IMR-90 (cell line): Measurements from ENCODE around the gene SPINT2. TPM values are rescaled to one million over a fixed set of nuclear protein-coding genes. Genes with fewer than 3 reads are reported as not detected.
A peak's percentile ranks its signal among the peaks of the same experiment; 100 is the strongest.

Experiments used
- ATAC-seq: fragments of 200-7000 bp; cut with Tn5 transposase; 2 replicates; pipeline ENCODE4 v1.9.1; 2020; ENCODE audit warnings: low read depth, mild to moderate bottlenecking, moderate library complexity
- BruUV-seq: library from RNA; stranded (reverse); fragments of 400-500 nt; replicated peaks from 2 replicates; lab custom pipeline; 2021; lab: Mats Ljungman, UMichigan
- CTCF ChIA-PET: fragments of 300-600 bp; formaldehyde crosslinking; extraction: SDS; loops from one replicate; lab custom pipeline; 2021; ENCODE audit warnings: antibody characterized with exemption; lab: Yijun Ruan, JAX
- POLR2A ChIA-PET: fragments of 300-600 bp; sonication (Branson Sonifier 250); formaldehyde crosslinking; loops from one replicate; lab custom pipeline; 2022; ENCODE audit warnings: antibody characterized with exemption; ENCODE audit not compliant: unreplicated experiment; lab: Charles Lee
- DNase-seq: peaks from one replicate; pipeline ENCODE4 v3.0.0; 2013
- H2AFZ ChIP-seq: replicated peaks from 2 replicates; pipeline ENCODE3; 2013; ENCODE audit warnings: low read length, mild to moderate bottlenecking; ENCODE audit not compliant: poor library complexity
- H2AK5ac ChIP-seq: 2 replicates; pipeline ENCODE4 v1.6.1; 2013; ENCODE audit warnings: low read depth, low read length, inconsistent platforms
- H2AK9ac ChIP-seq: replicated peaks from 2 replicates; pipeline ENCODE3; 2013; ENCODE audit warnings: mild to moderate bottlenecking, low read depth, low read length, moderate library complexity; ENCODE audit not compliant: poor library complexity
- H2BK120ac ChIP-seq: 2 replicates; pipeline ENCODE4 v1.6.1; 2013; ENCODE audit warnings: low read depth, low read length, inconsistent platforms
- H2BK15ac ChIP-seq: 3 replicates; pipeline ENCODE4 v1.6.1; 2013; ENCODE audit warnings: low read depth, low read length, inconsistent platforms
- H2BK20ac ChIP-seq: 2 replicates; pipeline ENCODE4 v1.6.1; 2013; ENCODE audit warnings: low read depth, mild to moderate bottlenecking, inconsistent platforms, low read length, moderate library complexity
- H2BK5ac ChIP-seq: 2 replicates; pipeline ENCODE4 v1.6.1; 2013; ENCODE audit warnings: mild to moderate bottlenecking, low read depth, low read length, inconsistent platforms; ENCODE audit not compliant: poor library complexity, severe bottlenecking
- H3K14ac ChIP-seq: replicated peaks from 2 replicates; pipeline ENCODE4 v1.6.1; 2013; ENCODE audit warnings: low read depth, low read length, inconsistent platforms
- H3K18ac ChIP-seq: 2 replicates; pipeline ENCODE4 v1.6.1; 2013; ENCODE audit warnings: low read depth, low read length, control low read depth
- H3K23ac ChIP-seq: 2 replicates; pipeline ENCODE4 v1.6.1; 2013; ENCODE audit warnings: low read depth, low read length, inconsistent platforms
- H3K27ac ChIP-seq: 2 replicates; pipeline ENCODE4 v1.5.1; 2013; ENCODE audit warnings: mild to moderate bottlenecking, control low read depth, low read length; ENCODE audit not compliant: insufficient read depth
- H3K27me3 ChIP-seq: 2 replicates; pipeline ENCODE4 v1.6.1; 2013; ENCODE audit warnings: low read length; ENCODE audit not compliant: control insufficient read depth, insufficient read depth
- H3K36me3 ChIP-seq: 2 replicates; pipeline ENCODE4 v1.6.1; 2013; ENCODE audit warnings: low read length, mixed read lengths; ENCODE audit not compliant: control insufficient read depth, insufficient read depth
- H3K4ac ChIP-seq: 2 replicates; pipeline ENCODE4 v1.6.1; 2013; ENCODE audit warnings: low read depth, low read length, inconsistent platforms
- H3K4me1 ChIP-seq: 2 replicates; pipeline ENCODE4 v1.6.1; 2013; ENCODE audit warnings: low read length, mixed read lengths; ENCODE audit not compliant: control insufficient read depth, insufficient read depth
- H3K4me2 ChIP-seq: 2 replicates; pipeline ENCODE4 v1.6.1; 2013; ENCODE audit warnings: low read depth, mild to moderate bottlenecking, control low read depth, low read length, moderate library complexity
- H3K4me3 ChIP-seq: 2 replicates; pipeline ENCODE4 v1.5.1; 2013; ENCODE audit warnings: low read depth, mild to moderate bottlenecking, control low read depth, low read length, moderate library complexity; ENCODE audit not compliant: insufficient read depth
- H3K56ac ChIP-seq: 2 replicates; pipeline ENCODE4 v1.6.1; 2013; ENCODE audit warnings: low read length, inconsistent platforms; ENCODE audit not compliant: insufficient read depth; ENCODE audit errors: extremely low read depth
- H3K79me1 ChIP-seq, 2 experiments: 2 replicates each; pipeline ENCODE4 v1.6.1; 2013; ENCODE audit warnings: low read length in 2 of 2, inconsistent platforms in 1 of 2, low read depth in 1 of 2
- H3K9ac ChIP-seq: 2 replicates; pipeline ENCODE4 v1.6.1; 2013; ENCODE audit warnings: low read depth, low read length, control low read depth
- H3K9me1 ChIP-seq: 2 replicates; pipeline ENCODE4 v1.6.1; 2013; ENCODE audit warnings: low read length, inconsistent platforms; ENCODE audit not compliant: insufficient read depth
- H3K9me3 ChIP-seq: 2 replicates; pipeline ENCODE4 v1.6.1; 2013; ENCODE audit warnings: low read length; ENCODE audit not compliant: control insufficient read depth, insufficient read depth
- H4K20me1 ChIP-seq: 2 replicates; pipeline ENCODE4 v1.6.1; 2013; ENCODE audit warnings: low read length, inconsistent platforms; ENCODE audit not compliant: insufficient read depth
- H4K5ac ChIP-seq: 2 replicates; pipeline ENCODE4 v1.6.1; 2013; ENCODE audit warnings: mild to moderate bottlenecking, low read depth, low read length, control low read depth
- H4K8ac ChIP-seq, 2 experiments: 2 replicates each; pipeline ENCODE4 v1.6.1; 2013; ENCODE audit warnings: low read depth in 2 of 2, low read length in 2 of 2, control low read depth in 1 of 2, inconsistent platforms in 1 of 2
- H4K91ac ChIP-seq: 2 replicates; pipeline ENCODE4 v1.6.1; 2013; ENCODE audit warnings: low read depth, low read length, inconsistent platforms; ENCODE audit not compliant: insufficient read depth
- BHLHE40 ChIP-seq: fragments of 150-350 bp; IDR thresholded peaks from 2 replicates; pipeline ENCODE4 v1.6.1; 2016; ENCODE audit warnings: mild to moderate bottlenecking, low read depth, low read length
- CEBPB ChIP-seq: IDR thresholded peaks from 2 replicates; pipeline ENCODE4 v1.6.1; 2012; ENCODE audit warnings: low read depth, low read length, improper control_type of control experiment
- CHD1 ChIP-seq: IDR thresholded peaks from 2 replicates; pipeline ENCODE4 v1.6.1; 2012; ENCODE audit warnings: low read depth, low read length, improper control_type of control experiment
- MAFK ChIP-seq: IDR thresholded peaks from 2 replicates; pipeline ENCODE4 v1.6.1; 2012; ENCODE audit warnings: low read depth, low read length, improper control_type of control experiment
- MAZ ChIP-seq: IDR thresholded peaks from 2 replicates; pipeline ENCODE4 v1.6.1; 2012; ENCODE audit warnings: low read depth, mild to moderate bottlenecking, low read length, improper control_type of control experiment, moderate library complexity, borderline replicate concordance
- NFE2L2 ChIP-seq: fragments of 150-350 bp; IDR thresholded peaks from 2 replicates; pipeline ENCODE4 v1.6.1; 2016; ENCODE audit warnings: low read depth, mild to moderate bottlenecking, low read length
- POLR2A ChIP-seq: IDR thresholded peaks from 2 replicates; pipeline ENCODE4 v1.6.1; 2012; ENCODE audit warnings: mild to moderate bottlenecking, low read depth, low read length
- RAD21 ChIP-seq: IDR thresholded peaks from 2 replicates; pipeline ENCODE4 v1.6.1; 2012; ENCODE audit warnings: low read length, improper control_type of control experiment
- RCOR1 ChIP-seq: IDR thresholded peaks from 2 replicates; pipeline ENCODE4 v1.6.1; 2012; ENCODE audit warnings: mild to moderate bottlenecking, low read length, improper control_type of control experiment; ENCODE audit not compliant: insufficient replicate concordance
- WGBS, 2 experiments: methylation state at CpG; one replicate each; pipeline versions ENCODE4 v1.1.5 to v1.1.7; 2013; ENCODE audit warnings: missing lambda C conversion rate in 2 of 2; ENCODE audit not compliant: insufficient read length in 1 of 2; ENCODE audit errors: extremely low coverage in 2 of 2; 5-methylcytosine and 5-hydroxymethylcytosine counted together
- dilution Hi-C: fragments of 300-500 bp; cut with HindIII; formaldehyde crosslinking; loops from one replicate; pipeline ENCODE4 v1.14.3; 2018; ENCODE audit warnings: low sequenced_read_pairs; ENCODE audit not compliant: unreplicated experiment
- in situ Hi-C: fragments of 300-500 bp; cut with MboI; formaldehyde crosslinking; loops from 3 replicates; pipeline ENCODE4 v1.14.3; 2019; ENCODE audit warnings: low sequenced_read_pairs, inconsistent platforms, mixed read lengths
- intact Hi-C: fragments of 100-400 bp; cut with micrococcal nuclease; formaldehyde crosslinking; loops from 2 replicates; pipeline ENCODE4 v1.10.0; 2022
- polyA plus RNA-seq, 3 experiments: library from polyadenylated mRNA; depleted of rRNA; stranded (reverse); fragments of >200 nt; gene quantifications; 2 replicates each; pipeline ENCODE4 v1.2.3, GENCODE V29; 2012; ENCODE audit warnings: low replicate concordance in 1 of 3
- total RNA-seq: library from RNA; depleted of rRNA; stranded (reverse); fragments of >200 nt; gene quantifications from 2 replicates; pipeline ENCODE4 v1.2.3, GENCODE V29; 2012
- TF ChIP-seq, protein P1 (sequence below): conservative IDR thresholded peaks from 2 replicates; pipeline ENCODE4 v1.5.1; 2012; ENCODE audit warnings: mild to moderate bottlenecking, low read depth, low read length, improper control_type of control experiment
- TF ChIP-seq, protein P2 (sequence below): fragments of 150-350 bp; IDR thresholded peaks from 2 replicates; pipeline ENCODE4 v1.6.1; 2017; ENCODE audit warnings: mild to moderate bottlenecking, antibody characterized with exemption, low read length, low read depth
- TF ChIP-seq, protein P3 (sequence below): fragments of 150-350 bp; IDR thresholded peaks from 2 replicates; pipeline ENCODE4 v1.6.1; 2016; ENCODE audit warnings: low read depth, mild to moderate bottlenecking, low read length, moderate library complexity, borderline replicate concordance

The SPINT2 gene
- total and polyA plus RNA-seq, 2 of the 4 experiments (the other 2 are of a cell fraction): 0.54 to 1.2 TPM

- TF ChIP-seq BHLHE40: no peak
- no peak for TF ChIP-seq CEBPB
Measured at GRCh38 chr19:38221919-38222830, 42.2 kb upstream of the SPINT2 start (continued).

GRCh38 chr19:38223119-38223523, 41.3 kb upstream of the SPINT2 start:
- H4K8ac ChIP-seq: no peak overlapping the region
- H3K79me1 ChIP-seq: peaks cover 8 to 24% of the 10 kb centered on the region in 2 experiments
- no peak overlapping the region for H2BK20ac ChIP-seq
- H2AK9ac ChIP-seq: peak overlapping the region; percentile 18
- in situ Hi-C loops (no loop called here), intact Hi-C loops (no loop called here), dilution Hi-C loops (no loop called here)
- no peak overlapping the region for H2BK15ac ChIP-seq
- CTCF ChIA-PET: no interaction called here
- H3K23ac ChIP-seq: peak overlapping the region; percentile 92
- no peaks in the 10 kb centered on the region; the same call in 1 of the 2 replicates for H4K20me1 ChIP-seq
- H3K27me3 ChIP-seq: no peaks in the 10 kb centered on the region
- POLR2A ChIA-PET: no interaction called here
- H2BK120ac ChIP-seq: no peak overlapping the region
- H3K9me1 ChIP-seq: peaks cover 14% of the 10 kb centered on the region
- no peak overlapping the region for H3K4me2 ChIP-seq
- 86% methylated on average over 3 of the region's 3 CpGs; no CpG with 5 or more reads in 1 of the 2 experiments for WGBS, 2 experiments
- H3K56ac ChIP-seq: no peak overlapping the region
- no peak overlapping the region for H3K9ac ChIP-seq
- H3K4ac ChIP-seq: no peak overlapping the region
- H4K91ac ChIP-seq: no peak overlapping the region
- no peaks in the 10 kb centered on the region for H3K9me3 ChIP-seq
- H3K4me1 ChIP-seq: peaks cover 3% of the 10 kb centered on the region; the same call in 1 of the 2 replicates
- H3K36me3 ChIP-seq: peaks cover 2% of the 10 kb centered on the region; the same call in 1 of the 2 replicates
- no peak overlapping the region for H3K4me3 ChIP-seq
- no peak for ATAC-seq
- no peak for DNase-seq
- no peak overlapping the region for H3K27ac ChIP-seq
- H2AFZ ChIP-seq: peak overlapping the region; percentile 16
- BruUV-seq: no TSS peak
- no peak overlapping the region for H3K14ac ChIP-seq
- no peak overlapping the region for H3K18ac ChIP-seq
- no peak overlapping the region for H2BK5ac ChIP-seq
- H2AK5ac ChIP-seq: no peak overlapping the region
- no peak overlapping the region for H4K5ac ChIP-seq
- TF ChIP-seq POLR2A: no peak
- no peak for TF ChIP-seq BHLHE40
- no peak for TF ChIP-seq RCOR1
- TF ChIP-seq, protein P1, sequence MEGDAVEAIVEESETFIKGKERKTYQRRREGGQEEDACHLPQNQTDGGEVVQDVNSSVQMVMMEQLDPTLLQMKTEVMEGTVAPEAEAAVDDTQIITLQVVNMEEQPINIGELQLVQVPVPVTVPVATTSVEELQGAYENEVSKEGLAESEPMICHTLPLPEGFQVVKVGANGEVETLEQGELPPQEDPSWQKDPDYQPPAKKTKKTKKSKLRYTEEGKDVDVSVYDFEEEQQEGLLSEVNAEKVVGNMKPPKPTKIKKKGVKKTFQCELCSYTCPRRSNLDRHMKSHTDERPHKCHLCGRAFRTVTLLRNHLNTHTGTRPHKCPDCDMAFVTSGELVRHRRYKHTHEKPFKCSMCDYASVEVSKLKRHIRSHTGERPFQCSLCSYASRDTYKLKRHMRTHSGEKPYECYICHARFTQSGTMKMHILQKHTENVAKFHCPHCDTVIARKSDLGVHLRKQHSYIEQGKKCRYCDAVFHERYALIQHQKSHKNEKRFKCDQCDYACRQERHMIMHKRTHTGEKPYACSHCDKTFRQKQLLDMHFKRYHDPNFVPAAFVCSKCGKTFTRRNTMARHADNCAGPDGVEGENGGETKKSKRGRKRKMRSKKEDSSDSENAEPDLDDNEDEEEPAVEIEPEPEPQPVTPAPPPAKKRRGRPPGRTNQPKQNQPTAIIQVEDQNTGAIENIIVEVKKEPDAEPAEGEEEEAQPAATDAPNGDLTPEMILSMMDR: no peak
- no peak for TF ChIP-seq CEBPB
- no peak for TF ChIP-seq MAZ
- TF ChIP-seq, protein P2, sequence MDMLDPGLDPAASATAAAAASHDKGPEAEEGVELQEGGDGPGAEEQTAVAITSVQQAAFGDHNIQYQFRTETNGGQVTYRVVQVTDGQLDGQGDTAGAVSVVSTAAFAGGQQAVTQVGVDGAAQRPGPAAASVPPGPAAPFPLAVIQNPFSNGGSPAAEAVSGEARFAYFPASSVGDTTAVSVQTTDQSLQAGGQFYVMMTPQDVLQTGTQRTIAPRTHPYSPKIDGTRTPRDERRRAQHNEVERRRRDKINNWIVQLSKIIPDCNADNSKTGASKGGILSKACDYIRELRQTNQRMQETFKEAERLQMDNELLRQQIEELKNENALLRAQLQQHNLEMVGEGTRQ: no peak
- TF ChIP-seq, protein P3, sequence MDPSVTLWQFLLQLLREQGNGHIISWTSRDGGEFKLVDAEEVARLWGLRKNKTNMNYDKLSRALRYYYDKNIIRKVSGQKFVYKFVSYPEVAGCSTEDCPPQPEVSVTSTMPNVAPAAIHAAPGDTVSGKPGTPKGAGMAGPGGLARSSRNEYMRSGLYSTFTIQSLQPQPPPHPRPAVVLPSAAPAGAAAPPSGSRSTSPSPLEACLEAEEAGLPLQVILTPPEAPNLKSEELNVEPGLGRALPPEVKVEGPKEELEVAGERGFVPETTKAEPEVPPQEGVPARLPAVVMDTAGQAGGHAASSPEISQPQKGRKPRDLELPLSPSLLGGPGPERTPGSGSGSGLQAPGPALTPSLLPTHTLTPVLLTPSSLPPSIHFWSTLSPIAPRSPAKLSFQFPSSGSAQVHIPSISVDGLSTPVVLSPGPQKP: no peak
- TF ChIP-seq MAFK: no peak
- TF ChIP-seq NFE2L2: no peak
- TF ChIP-seq CHD1: no peak
- no peak for TF ChIP-seq RAD21
